GM19452 (cell line): ENCODE data around the gene OXNAD1.

ENCODE experiments used
- ATAC-seq: cut with Tn5 transposase; IDR thresholded peaks from one replicate; pipeline ENCODE4 v1.9.1; 2021; ENCODE audit not compliant: unreplicated experiment

Gene OXNAD1

DNA sequence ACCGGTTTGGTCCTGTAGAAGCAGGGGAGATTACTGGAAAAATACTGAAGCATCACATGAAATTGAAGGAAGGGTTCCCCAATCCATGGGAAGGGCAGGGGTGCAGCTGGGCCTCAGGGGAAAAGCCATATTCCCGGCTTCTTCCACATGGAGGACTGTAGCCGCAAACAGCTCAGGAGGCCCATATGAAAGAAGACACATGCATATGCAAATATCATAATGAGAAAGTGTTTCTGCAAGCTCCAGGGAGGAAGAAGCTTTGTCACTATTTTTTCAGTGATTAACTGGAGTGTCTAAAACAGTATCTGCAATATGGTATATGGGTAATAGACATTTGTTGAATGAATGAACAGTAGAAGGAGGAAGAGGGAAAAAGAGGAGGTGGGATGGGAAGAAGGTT, 19.4 kb upstream of the OXNAD1 start:
- ATAC-seq: no peak

GRCh38 chr3:16247282-16248061, 17.5 kb upstream of the OXNAD1 start:
- peak; percentile 77 for ATAC-seq

GRCh38 chr3:16248556-16248955, 16.5 kb upstream of the OXNAD1 start:
- no peak for ATAC-seq

GRCh38 chr3:16249336-16249735, 15.7 kb upstream of the OXNAD1 start:
- no peak for ATAC-seq

DNA sequence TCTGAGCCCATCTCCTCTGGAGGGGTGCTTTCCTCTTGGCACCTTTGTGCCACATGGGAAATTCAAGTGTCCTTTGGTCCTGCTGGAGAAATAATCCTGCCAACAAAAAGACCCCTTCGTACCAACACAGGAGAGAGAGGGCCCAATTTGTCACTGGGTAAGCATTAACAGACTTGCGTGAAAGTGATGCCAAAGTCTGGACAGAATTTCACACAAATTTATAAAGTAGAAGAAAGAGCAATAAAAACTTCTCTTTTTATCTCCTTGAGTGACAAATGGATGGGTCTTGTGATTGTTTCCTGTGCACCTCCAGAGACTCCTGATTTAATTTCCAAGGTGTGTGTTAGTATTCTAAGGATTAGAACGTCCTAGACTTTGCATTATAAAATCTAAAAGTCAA, 15.1 kb upstream of the OXNAD1 start:
- no peak for ATAC-seq

GRCh38 chr3:16251316-16252085, 13.5 kb upstream of the OXNAD1 start:
- ATAC-seq: no peak

- ATAC-seq: peak; percentile 48
Measured at GRCh38 chr3:16252243-16252978, 12.6 kb upstream of the OXNAD1 start.

DNA sequence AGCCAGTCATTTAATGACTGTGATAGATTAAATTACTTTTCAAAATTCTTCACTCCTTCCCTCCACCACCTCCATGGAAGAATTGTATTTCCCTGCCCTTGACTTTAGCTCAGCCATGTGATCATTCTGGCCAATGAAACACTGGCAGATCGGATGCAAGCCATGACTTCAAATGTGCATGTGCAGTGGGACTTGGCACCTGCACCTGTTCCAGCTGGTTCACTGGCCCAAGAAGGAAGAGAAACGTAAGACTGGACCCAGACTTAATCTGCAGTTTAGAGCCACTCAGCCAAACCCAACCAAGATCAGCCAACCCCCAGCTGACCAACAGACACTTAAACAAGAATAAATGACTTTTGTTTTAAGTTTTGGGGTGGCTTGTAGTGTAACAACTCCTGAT, 12.0 kb upstream of the OXNAD1 start:
- no peak for ATAC-seq

GRCh38 chr3:16253601-16254000, 11.4 kb upstream of the OXNAD1 start:
- no peak for ATAC-seq

GRCh38 chr3:16254916-16255315, 10.1 kb upstream of the OXNAD1 start:
- ATAC-seq: no peak

DNA sequence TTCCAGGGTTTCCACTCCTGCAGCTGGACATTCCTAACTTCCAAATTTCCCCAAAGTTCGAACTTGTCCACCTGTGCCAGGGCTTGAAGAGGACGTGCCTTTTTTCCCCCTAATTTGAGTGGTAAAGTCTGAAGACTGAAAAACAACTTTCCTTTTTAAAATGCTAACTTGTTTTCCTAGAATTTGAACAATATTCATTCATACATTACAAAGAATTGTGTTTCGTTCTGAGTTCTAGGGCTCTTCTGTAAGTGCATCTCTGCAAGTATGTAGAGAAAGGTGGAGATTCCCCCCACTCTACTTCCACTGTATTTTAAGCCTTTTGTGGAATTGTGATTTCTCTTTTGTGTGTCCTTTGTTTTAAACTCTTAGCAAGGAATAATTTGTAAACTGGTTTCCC, 9.7 kb upstream of the OXNAD1 start:
- no peak for ATAC-seq

GRCh38 chr3:16255726-16256125, 9.3 kb upstream of the OXNAD1 start:
- no peak for ATAC-seq

GRCh38 chr3:16257309-16257708, 7.7 kb upstream of the OXNAD1 start:
- no peak for ATAC-seq

- ATAC-seq: no peak
Measured at GRCh38 chr3:16258177-16258576, 6.8 kb upstream of the OXNAD1 start.

DNA sequence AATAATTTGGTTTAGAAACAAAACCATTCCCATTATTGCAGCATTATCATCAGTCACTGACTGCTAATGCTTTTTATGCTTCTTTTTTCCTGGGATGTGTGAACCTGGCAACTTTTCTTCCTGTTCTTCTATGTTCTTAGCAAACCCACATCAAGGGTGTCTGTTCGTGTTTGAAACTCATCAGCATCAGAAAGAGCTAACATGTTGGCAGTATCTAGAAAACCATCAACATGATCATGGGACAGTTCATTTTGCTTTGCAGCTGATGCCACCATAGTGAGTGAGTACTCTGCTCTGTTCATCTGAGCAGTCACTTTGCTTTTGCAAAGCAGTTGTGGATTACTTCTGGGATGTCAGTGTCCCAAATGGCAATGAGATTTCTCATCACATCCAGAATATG, 6.1 kb upstream of the OXNAD1 start:
- no peak for ATAC-seq

GRCh38 chr3:16260046-16260445, 5.0 kb upstream of the OXNAD1 start:
- no peak for ATAC-seq

DNA sequence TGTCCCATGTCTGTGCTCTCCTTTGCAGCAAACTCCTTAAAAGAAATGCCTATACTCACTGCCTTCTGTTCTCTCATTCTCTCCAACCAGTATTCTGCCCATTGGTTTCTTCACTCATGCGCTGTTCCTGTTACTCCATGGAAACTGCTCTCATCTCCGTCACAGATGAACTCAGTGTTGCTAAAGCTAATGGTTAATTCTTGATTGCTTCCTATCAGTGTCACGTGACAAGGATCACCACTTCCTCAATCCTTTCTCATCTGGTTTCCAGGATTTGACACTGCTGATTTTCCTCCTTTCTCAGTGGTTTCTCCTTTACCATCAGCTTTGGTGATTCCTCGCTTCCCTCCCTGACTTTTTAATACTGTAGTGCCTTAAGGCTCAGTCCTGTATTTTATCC, 2.8 kb upstream of the OXNAD1 start:
- ATAC-seq: no peak

- ATAC-seq: no peak
Measured at GRCh38 chr3:16264174-16264707, 771 bp upstream of the OXNAD1 start.

GRCh38 chr3:16265455-16265786, 409 bp downstream of the OXNAD1 start:
- ATAC-seq: no peak

- no peak for ATAC-seq
Measured at GRCh38 chr3:16266714-16267113, 1.7 kb downstream of the OXNAD1 start.

DNA sequence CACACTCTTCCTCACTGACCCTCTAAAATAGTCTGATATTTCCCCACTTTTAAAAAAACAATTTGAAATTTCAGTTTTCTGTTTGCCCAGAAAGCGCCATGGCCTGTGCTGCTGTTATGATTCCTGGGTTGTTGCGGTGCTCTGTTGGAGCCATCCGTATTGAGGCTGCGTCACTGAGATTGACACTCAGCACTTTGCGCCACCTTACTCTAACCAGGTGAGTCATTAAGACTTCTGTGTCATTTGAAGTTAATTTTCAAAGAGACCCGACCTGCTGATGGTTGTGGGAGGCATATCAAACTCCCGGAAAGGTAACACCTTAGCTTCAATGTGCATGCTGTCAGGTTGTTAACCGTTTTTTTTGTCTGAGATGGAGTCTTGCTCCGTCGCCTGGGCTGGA, 5.8 kb downstream of the OXNAD1 start:
- ATAC-seq: no peak

GRCh38 chr3:16272588-16272987, 7.6 kb downstream of the OXNAD1 start:
- no peak for ATAC-seq
